GM19397 (cell line): Measurements from ENCODE around the gene EIPR1.
"Not testable (repeated sequence)": the region's sequence is repeated elsewhere in the genome, so short reads cannot be mapped to it uniquely, and the experiment has no call there.

Experiments
- ATAC-seq: cut with Tn5 transposase; IDR thresholded peaks from one replicate; pipeline ENCODE4 v1.9.1; 2021; ENCODE audit warnings: mild to moderate bottlenecking, moderate library complexity; ENCODE audit not compliant: unreplicated experiment

The EIPR1 gene

GRCh38 chr2:3403587-3404334, 26.1 kb upstream of the EIPR1 start:
- ATAC-seq: peak; percentile 97

DNA sequence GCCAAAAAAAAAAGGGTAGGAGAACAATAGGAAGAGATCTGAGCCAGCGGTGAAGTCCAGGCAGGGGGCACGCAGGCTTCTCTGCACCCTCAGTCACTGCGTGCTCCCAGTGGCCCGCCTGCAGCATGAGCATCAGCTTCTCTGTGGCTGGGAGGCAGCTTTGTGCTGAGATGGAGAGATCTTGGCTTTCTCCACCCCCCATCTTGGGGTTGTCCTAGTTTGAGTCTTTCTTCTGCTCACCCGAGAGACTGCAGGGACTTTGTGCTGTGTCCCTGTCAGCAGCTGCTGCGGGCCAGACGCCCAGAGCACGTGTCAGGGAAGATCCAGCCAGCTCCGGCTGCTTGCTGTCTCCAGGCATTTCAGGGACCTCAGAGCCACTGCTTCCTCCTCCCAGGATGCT, 22.2 kb upstream of the EIPR1 start:
- no peak for ATAC-seq

- no peak for ATAC-seq
These were observed 21.8 kb upstream of the EIPR1 start for GRCh38 chr2:3399381-3399780.

DNA sequence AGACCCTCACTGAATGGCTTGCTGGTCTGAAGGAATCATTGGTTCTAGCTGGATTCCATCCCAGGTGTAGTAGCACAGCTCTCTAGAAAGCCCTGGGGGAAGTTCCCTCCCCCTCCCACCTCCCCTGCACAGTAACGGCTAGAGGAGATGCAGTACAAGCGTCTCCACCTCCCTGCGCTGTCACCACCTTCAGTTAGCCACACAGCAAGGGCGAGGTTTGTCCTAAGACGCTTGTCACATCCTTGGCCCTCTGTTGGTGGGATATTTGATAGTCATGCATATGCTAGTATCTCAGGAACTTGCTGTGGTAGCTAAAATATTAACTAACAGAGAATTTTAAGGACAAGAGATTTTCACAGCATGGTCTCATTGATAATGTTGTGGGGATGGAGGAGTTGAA, 21.2 kb upstream of the EIPR1 start:
- ATAC-seq: no peak

DNA sequence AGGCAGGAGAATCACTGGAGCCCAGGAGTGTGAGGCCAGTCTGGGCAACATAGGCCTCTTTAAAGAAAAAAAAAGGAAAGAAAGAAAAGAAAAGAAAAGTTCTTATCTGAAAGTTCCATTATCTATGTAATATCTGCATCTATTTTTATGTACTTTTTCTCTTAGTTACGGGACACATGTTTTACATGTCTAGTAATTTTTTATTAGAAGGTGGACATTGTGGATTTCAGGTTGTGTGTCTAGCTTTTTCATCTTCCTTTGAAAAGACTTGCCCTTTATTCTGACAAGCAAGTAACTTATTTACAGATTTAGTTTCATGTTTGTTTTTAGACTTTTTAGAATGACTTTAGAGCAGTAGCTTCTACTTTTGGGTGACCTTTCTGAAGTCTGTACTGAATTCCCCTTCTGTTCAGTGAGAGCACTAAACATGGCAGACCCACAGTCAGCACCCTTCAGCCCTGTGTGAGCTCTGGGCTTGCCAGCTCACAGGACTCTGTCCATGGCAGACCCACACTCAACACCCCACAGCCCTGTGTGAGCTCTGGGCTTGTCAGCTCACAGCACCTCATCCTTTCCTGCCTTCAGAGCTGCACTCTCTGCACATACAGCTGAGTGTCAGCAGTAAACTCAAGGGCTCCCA, 19.4 kb upstream of the EIPR1 start:
- ATAC-seq: no peak

- ATAC-seq: no peak
These were observed 14.6 kb upstream of the EIPR1 start for GRCh38 chr2:3392216-3392615.

GRCh38 chr2:3390041-3390440, 12.4 kb upstream of the EIPR1 start:
- no peak for ATAC-seq

DNA sequence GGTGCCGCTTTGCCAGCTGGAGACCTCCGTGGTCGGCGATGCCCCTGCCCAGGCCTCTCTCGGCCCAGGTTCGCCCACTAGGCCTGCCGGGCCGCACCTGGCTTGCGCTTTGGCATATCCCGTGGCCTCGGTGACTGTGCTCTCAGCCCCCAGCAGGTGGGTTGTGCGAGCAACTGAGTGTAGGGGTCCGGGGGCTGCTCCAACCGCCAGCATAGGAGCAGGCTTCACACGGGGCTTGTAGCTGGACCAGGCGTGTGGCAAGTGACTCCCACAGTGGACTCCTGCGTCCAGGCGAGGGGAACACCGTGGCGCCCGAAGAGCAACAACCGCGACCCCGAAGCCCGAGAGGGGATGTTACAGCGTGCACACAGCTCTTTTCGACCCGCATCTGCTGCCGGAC, 11.6 kb upstream of the EIPR1 start:
- ATAC-seq: no peak

- no peak for ATAC-seq
These were observed 10.8 kb upstream of the EIPR1 start for GRCh38 chr2:3388412-3388738.

GRCh38 chr2:3387644-3388411, 10.2 kb upstream of the EIPR1 start:
- no peak for ATAC-seq

GRCh38 chr2:3387011-3387410, 9.4 kb upstream of the EIPR1 start:
- ATAC-seq: no peak

- no peak for ATAC-seq
These were observed 8.9 kb upstream of the EIPR1 start for GRCh38 chr2:3386448-3386958.

GRCh38 chr2:3379647-3380534, 2.3 kb upstream of the EIPR1 start, which contains the start of gene TRAPPC12:
TSS of gene TRAPPC12 (plus strand) at chr2:3379694. CDS start at chr2:3387624, 7,930 bp downstream.
- peak; percentile 83 for ATAC-seq

DNA sequence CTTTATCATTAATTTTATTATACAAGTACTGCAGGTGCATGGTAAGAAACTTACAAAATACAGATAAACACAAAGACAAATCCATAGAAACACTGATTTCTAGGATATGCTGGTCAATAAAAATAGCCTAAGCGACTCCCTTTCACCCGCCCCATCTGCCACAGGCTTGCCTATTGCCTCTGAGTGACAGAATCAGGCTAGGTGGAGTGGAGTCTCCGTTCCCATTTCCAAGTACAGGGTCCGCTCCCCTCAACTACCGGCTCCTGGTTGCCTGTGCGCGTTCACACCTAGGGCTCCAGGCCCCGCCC, 1.7 kb upstream of the EIPR1 start:
- ATAC-seq: no peak

GRCh38 chr2:3377279-3377611, 373 bp downstream of the EIPR1 start:
- peak; percentile 3 for ATAC-seq

GRCh38 chr2:3376821-3377220, 797 bp downstream of the EIPR1 start:
- ATAC-seq: no peak

DNA sequence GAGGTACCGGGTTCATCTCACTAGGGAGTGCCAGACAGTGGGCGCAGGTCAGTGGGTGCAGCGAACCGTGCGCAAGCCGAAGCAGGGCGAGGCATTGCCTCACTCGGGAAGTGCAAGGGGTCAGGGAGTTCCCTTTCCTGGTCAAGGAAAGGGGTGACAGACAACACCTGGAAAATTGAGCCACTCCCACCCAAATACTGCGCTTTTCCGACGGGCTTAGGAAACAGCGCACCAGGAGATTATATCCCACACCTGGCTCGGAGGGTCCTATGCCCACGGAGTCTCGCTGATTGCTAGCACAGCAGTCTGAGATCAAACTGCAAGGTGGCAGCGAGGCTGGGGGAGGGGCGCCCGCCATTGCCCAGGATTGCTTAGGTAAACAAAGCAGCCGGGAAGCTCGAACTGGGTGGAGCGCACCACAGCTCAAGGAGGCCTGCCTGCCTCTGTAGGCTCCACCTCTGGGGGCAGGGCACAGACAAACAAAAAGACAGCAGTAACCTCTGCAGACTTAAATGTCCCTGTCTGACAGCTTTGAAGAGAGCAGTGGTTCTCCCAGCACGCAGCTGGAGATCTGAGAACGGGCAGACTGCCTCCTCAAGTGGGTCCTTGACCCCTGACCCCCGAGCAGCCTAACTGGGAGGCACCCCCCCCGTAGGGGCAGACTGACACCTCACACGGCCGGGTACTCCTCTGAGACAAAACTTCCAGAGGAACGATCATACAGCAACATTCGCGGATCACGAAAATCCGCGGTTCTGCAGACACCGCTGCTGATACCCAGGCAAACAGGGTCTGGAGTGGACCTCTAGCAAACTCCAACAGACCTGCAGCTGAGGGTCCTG, 8.1 kb downstream of the EIPR1 start:
- not testable (repeated sequence) for ATAC-seq

DNA sequence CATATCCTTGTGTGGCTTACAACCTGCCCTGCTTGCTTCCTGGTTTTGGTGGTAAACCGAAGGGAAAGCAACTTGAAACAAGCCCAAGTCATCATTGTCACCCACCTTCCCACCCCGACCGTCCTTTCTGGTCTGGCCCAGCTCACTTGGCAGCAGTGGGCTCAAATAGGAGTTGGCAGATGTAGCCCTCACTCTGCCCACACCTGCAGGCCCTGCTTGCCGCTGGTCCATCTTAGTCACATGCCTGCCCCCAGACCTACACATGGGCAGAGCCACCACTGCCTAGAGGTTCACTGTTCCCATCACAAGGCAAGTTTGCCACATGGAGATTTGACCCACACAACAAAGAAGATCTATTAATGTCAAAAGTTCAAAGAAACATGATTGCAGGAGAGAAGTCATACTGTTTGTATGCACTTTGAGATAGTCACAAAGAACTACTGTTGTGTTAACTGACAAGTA, 9.3 kb downstream of the EIPR1 start:
- no peak for ATAC-seq

- ATAC-seq: no peak
These were observed 12.4 kb downstream of the EIPR1 start for GRCh38 chr2:3365219-3365618.
